NT2/D1 (cell line): ENCODE data around the gene CELSR1.
"Not testable (repeated sequence)": the region's sequence is repeated elsewhere in the genome, so short reads cannot be mapped to it uniquely, and the experiment has no call there.

Source experiments
- DNase-seq: peaks from one replicate; pipeline ENCODE4 v3.0.0-alpha.2; 2011; ENCODE audit warnings: low read depth, low spot score
- H3K27me3 ChIP-seq: 2 replicates; pipeline ENCODE4 v1.6.0; 2011; ENCODE audit warnings: mild to moderate bottlenecking; ENCODE audit not compliant: insufficient read length, insufficient read depth
- H3K36me3 ChIP-seq: 2 replicates; pipeline ENCODE4 v1.6.1; 2011; ENCODE audit warnings: mild to moderate bottlenecking, low read length, mixed read lengths; ENCODE audit not compliant: insufficient read depth, insufficient read length
- H3K4me1 ChIP-seq: 2 replicates; pipeline ENCODE4 v1.5.1; 2011; ENCODE audit not compliant: insufficient read depth, insufficient read length
- H3K4me3 ChIP-seq: 2 replicates; pipeline ENCODE4 v1.5.1; 2011; ENCODE audit warnings: low read depth; ENCODE audit not compliant: insufficient read length
- H3K9ac ChIP-seq: 2 replicates; pipeline ENCODE4 v1.6.0; 2011; ENCODE audit warnings: low read depth; ENCODE audit not compliant: insufficient read length
- H3K9me3 ChIP-seq: 2 replicates; pipeline ENCODE4 v1.5.1; 2011; ENCODE audit warnings: mild to moderate bottlenecking, low read length; ENCODE audit not compliant: insufficient read depth
- SUZ12 ChIP-seq: IDR thresholded peaks from 2 replicates; pipeline ENCODE4 v1.6.1; 2011; ENCODE audit not compliant: insufficient read length, insufficient read depth; ENCODE audit errors: extremely low read depth
- YY1 ChIP-seq: IDR thresholded peaks from 2 replicates; pipeline ENCODE4 v1.6.1; 2011; ENCODE audit not compliant: insufficient read length, insufficient read depth
- ZNF274 ChIP-seq: IDR thresholded peaks from 2 replicates; pipeline ENCODE4 v1.6.1; 2011; ENCODE audit warnings: mild to moderate bottlenecking, low read depth, low read length

CELSR1 gene

DNA sequence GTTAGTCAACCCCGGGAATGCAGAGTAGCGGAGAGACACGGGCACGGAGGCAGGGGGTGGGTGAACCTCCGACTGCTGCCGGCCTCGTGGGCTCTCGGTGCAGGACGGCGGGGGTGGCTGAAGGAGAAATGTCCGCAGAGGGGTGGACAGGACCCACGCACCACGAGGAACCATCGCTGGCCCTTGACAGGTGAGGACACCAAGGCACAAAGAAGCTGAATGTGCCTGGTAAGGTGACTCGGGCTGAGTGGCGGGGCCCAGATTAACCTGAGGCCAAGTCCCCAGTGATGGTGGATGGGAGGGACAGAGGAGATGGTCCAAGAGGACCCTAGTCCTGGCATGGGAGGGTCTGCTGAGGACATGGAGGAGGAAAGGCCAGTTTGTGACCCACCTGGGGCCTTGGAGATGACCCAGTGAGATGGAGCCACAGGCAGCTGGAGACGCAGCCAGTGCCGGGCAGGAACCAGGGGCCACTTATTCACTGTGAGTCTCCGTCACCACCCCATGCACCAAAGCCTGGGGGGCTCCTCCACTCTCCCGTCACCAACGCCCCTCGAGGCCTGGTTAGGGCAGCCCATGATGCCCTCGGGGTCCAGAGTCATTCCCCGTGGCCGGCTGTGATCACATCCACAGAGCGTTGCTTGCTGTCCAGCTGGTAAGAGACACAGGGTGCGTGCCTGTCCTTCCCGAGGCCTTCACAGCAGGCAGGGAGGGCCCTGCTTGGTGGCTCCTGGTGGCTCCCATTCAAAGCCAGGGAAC lies 64.2 kb downstream of the CELSR1 start:
- no peak overlapping the region for H3K9ac ChIP-seq
- H3K4me1 ChIP-seq = peaks cover 12% of the 10 kb centered on the region
- H3K9me3 ChIP-seq = peaks cover 6% of the 10 kb centered on the region; the same call in 1 of the 2 replicates
- no peak for DNase-seq
- H3K27me3 ChIP-seq = no peaks in the 10 kb centered on the region
- no peak overlapping the region for H3K4me3 ChIP-seq
- H3K36me3 ChIP-seq = no peaks in the 10 kb centered on the region
- TF ChIP-seq ZNF274 (no peak), SUZ12 (no peak), YY1 (no peak)

DNA sequence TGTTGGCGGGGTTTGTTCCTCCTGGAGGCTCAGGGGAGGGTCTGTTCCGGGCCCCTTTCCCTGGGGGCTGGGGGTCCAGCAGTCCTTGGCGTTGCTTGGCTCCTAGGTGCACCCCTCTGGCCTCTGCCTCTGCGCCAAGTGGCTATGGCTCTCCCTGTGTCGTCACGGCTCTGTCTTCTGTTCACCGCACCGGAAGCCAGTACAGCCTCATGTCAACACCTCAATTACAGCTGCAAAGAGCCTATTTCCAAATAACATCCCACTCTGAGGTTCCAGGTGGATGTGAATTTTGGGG lies 64.8 kb downstream of the CELSR1 start:
- H3K4me3 ChIP-seq = no peak overlapping the region
- no peaks in the 10 kb centered on the region for H3K36me3 ChIP-seq
- no peak for DNase-seq
- peak overlapping the region; percentile 32 for H3K9ac ChIP-seq
- peaks cover 9% of the 10 kb centered on the region for H3K4me1 ChIP-seq
- no peaks in the 10 kb centered on the region for H3K27me3 ChIP-seq
- TF ChIP-seq SUZ12 (no peak), ZNF274 (no peak), YY1 (no peak)
- H3K9me3 ChIP-seq = peaks cover 6% of the 10 kb centered on the region; the same call in 1 of the 2 replicates

DNA sequence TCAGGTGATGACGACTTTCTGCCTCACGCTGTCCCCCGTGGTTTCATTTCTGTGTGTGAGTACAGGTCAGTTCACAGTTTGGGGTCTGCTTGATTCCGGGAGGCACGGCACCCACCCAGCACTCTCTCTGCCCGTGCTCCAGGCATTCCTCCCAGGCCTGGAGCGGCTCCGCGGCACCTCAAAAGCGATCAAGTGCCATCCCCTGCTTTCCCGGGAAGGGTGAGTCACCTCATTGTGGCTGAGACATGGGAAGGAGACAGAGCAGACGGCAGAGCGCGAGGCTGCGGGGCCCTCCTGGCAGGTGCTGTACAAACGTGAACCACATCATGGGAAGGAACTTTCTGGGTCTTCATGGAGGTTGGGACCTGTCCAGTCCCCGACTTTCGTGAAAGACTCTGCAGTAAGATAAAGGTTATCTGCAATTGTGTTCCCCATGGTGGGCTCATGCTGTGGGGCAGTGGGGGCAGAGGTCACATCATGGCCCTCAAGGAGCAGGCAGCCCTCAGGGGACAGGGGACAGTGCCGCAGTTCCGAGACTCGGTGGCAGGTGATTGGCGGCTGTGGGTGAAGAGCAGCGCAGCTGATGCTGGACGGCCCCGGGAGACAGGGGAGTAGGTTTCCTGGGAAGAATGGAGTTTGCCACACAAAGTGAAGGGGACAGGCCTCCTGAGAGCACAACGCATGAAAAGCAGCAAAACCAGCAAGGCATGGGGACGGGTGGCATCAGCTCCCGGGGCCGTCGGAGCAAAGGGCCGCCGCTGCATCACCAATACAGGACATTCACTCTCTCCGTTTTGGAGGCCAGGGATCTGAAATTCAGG lies 65.3 kb downstream of the CELSR1 start:
- Histone ChIP-seq H3K4me1 (peaks cover 9% of the 10 kb centered on the region), H3K9me3 (peaks cover 6% of the 10 kb centered on the region; the same call in 1 of the 2 replicates), H3K4me3 (no peak overlapping the region), H3K36me3 (no peaks in the 10 kb centered on the region), H3K27me3 (no peaks in the 10 kb centered on the region), H3K9ac (peak overlapping the region; percentile 32)
- DNase-seq = no peak
- TF ChIP-seq ZNF274 = no peak
- no peak for TF ChIP-seq SUZ12
- no peak for TF ChIP-seq YY1

DNA sequence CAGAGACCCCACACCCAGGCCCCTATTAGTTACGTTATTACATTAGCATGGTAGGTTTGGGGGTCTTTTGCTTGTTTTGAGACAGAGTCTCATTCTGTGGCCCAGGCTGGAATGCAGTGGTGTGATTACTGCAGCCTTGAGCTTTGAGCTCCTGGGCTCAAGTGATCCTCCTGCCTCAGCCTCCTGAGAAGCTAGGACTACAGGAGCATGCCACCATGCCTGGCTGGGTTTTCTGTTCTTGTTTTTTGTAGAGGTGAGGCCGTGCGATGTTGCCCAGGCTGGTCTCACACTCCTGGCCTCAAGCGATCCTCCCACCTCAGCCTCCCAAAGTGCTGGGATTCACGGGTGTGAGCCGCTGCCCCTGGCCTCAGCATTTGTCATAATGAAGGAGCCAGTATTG lies 66.1 kb downstream of the CELSR1 start:
- H3K4me1 ChIP-seq, H3K9me3 ChIP-seq, DNase-seq, H3K4me3 ChIP-seq, H3K27me3 ChIP-seq, H3K36me3 ChIP-seq: not testable (repeated sequence)
- H3K9ac ChIP-seq = peak overlapping the region; percentile 32

DNA sequence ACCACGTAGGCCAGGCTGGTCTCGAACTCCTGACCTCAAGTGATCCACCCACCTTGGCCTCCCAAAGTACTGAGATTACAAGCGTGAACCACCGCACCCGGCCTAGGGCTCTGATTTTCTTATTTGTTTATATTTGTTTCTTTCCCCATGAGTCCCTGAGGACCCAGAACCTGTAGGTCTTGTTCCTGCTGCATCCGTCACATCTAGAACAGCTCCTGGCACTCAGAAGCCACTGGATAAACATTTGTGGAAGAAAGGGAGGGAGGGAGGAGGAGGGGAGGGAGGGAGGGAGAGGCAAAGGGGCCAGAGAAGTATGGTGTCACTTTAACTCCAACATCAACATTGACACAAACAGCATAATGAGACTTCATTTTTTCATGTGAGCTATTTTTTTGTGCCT lies 67.7 kb downstream of the CELSR1 start:
- no peak overlapping the region for H3K9ac ChIP-seq
- no peaks in the 10 kb centered on the region for H3K27me3 ChIP-seq
- no peak for DNase-seq
- TF ChIP-seq ZNF274 (no peak), YY1 (no peak), SUZ12 (no peak)
- H3K36me3 ChIP-seq = no peaks in the 10 kb centered on the region
- peaks cover 9% of the 10 kb centered on the region for H3K4me1 ChIP-seq
- H3K9me3 ChIP-seq = no peaks in the 10 kb centered on the region
- no peak overlapping the region for H3K4me3 ChIP-seq

DNA sequence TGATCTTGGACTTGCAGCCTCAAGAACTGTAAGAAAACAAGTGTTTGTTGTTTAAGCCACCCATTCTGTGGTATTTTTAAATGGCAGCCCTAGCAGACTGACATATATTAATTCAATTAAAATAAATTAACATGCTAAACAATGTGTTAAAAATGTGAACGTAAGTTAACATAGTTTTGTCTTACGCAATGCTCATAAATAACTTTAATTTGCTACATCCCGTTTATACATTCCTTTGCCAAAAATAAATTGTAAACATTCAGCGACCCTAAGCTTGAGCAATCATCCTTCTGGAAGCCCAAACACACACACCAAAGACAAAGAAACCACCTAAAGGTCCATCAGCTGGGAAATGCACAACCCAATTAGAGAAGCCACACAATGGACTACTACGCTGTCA lies 70.4 kb downstream of the CELSR1 start:
- H3K4me3 ChIP-seq = no peak overlapping the region
- no peak for DNase-seq
- no peaks in the 10 kb centered on the region for H3K9me3 ChIP-seq
- H3K36me3 ChIP-seq = peaks cover 8% of the 10 kb centered on the region
- H3K27me3 ChIP-seq = no peaks in the 10 kb centered on the region
- no peak for TF ChIP-seq ZNF274
- no peak for TF ChIP-seq YY1
- no peak for TF ChIP-seq SUZ12
- H3K9ac ChIP-seq = no peak overlapping the region
- H3K4me1 ChIP-seq = peaks cover 4% of the 10 kb centered on the region

DNA sequence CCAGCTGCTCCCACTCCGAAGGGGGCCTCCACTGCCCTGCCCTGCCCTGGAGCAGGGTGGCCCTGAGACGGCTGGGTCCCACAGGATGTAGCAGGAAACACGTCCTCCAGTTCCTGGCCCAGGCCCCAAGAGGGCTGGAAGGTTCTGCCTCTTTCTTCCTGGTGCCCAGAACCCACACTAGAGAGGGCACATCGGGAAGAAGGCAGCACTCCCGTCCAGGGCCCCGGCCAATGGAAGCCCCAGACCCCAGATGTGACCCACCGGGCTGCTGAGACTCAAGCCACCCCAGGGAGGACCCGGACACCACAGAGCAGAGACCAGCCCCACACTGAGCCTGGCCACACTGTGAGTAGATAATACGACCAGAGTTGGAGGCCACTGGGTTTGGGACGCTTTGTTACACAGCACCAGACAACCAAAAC lies 71.2 kb downstream of the CELSR1 start:
- Histone ChIP-seq H3K4me3 (no peak overlapping the region), H3K9me3 (no peaks in the 10 kb centered on the region), H3K9ac (no peak overlapping the region), H3K4me1 (no peaks in the 10 kb centered on the region), H3K36me3 (peaks cover 8% of the 10 kb centered on the region), H3K27me3 (no peaks in the 10 kb centered on the region)
- TF ChIP-seq SUZ12 (no peak), ZNF274 (no peak), YY1 (no peak)
- DNase-seq = no peak
